Activated CD4-positive, alpha-beta T cell treated with anti-CD3 and anti-CD28 coated beads, Interleukin-2, amount 10 ng/mL, durations not matched to agents 7 days and 5 days (primary cell): Measurements from ENCODE around the gene PON1. TPM values are rescaled to one million over a fixed set of nuclear protein-coding genes. Genes with fewer than 3 reads are reported as not detected.

ENCODE experiments used
- CTCF ChIA-PET: fragments of 350-600 bp; sonication (Branson Sonifier 250); formaldehyde crosslinking; loops from one replicate; lab custom pipeline; 2021; ENCODE audit warnings: antibody characterized with exemption; lab: Charles Lee
- POLR2A ChIA-PET: fragments of 350-600 bp; sonication (Branson Sonifier 250); formaldehyde crosslinking; loops from one replicate; lab custom pipeline; 2021; ENCODE audit warnings: antibody characterized with exemption; lab: Charles Lee
- DNase-seq: peaks from one replicate; pipeline ENCODE4 v3.0.0-alpha.2; 2020
- H3K27ac Mint-ChIP-seq: one replicate; pipeline ENCODE4 v1.8.0; 2021; ENCODE audit warnings: mild to moderate bottlenecking, moderate library complexity, mixed read lengths
- H3K27me3 Mint-ChIP-seq: one replicate; pipeline ENCODE4 v1.8.0; 2021; ENCODE audit warnings: mixed read lengths
- H3K36me3 Mint-ChIP-seq: one replicate; pipeline ENCODE4 v1.8.0; 2021; ENCODE audit warnings: low read depth, mixed read lengths
- H3K4me1 Mint-ChIP-seq: one replicate; pipeline ENCODE4 v1.8.0; 2021; ENCODE audit warnings: mixed read lengths
- H3K4me3 Mint-ChIP-seq: one replicate; pipeline ENCODE4 v1.8.0; 2021; ENCODE audit warnings: mild to moderate bottlenecking, moderate library complexity, mixed read lengths
- H3K9me3 Mint-ChIP-seq: one replicate; pipeline ENCODE4 v1.8.0; 2021; ENCODE audit warnings: mixed read lengths
- total RNA-seq, 2 experiments: library from RNA; stranded (reverse); gene quantifications; one replicate each; pipeline ENCODE4 v1.2.3, GENCODE V29; 2021

Gene PON1
- total RNA-seq, 2 experiments from 2014 or later, result not detected

DNA sequence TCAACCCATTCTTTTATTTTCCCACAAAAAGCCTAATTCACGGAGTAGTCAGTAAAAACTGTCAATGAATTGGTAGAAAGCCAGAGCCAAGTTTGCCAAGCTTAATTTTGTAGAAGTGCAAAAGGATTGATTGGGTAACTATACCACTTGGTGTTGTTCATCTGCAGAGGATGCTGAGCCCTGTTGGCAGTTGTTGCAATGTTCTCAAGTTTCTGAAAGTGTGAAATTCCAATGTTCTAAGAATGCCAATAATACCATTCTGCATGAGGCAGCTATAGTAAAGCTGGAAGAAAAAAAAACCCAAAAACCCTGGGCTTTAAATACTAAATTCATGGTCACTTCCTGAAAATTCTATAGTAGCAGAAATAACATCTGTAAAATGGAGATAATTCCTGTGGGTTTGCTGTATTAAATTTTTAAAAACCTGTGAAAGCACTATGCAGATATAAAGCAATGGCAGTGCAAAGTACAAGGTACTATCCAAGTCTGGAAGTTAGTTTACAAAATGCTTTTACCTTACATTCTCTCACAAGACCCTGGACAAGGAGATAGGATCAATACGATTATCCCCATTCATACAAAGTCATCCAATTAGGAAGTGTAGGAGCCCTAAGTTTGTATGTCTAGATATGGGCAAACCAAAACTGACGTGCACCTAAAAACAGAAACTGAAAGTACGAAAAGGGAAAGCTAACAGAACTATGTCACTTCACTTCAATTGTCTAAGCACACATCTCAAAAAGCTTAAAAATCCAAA is 6.0 kb upstream of the PON1 start:
- DNase-seq, result peak; percentile 24
- H3K27me3 Mint-ChIP-seq, result peaks cover 4% of the 10 kb centered on the region
- ChIA-PET CTCF (interaction anchor here (0.6 kb wide), 1 partner anchor 926 kb away, joined by 3 read pairs; no protein-coding TSS in a partner anchor), POLR2A (no interaction called here)
- H3K4me1 Mint-ChIP-seq, result peaks cover 11% of the 10 kb centered on the region
- peaks cover 1% of the 10 kb centered on the region for H3K36me3 Mint-ChIP-seq
- H3K27ac Mint-ChIP-seq, result peak overlapping the region; percentile 89
- H3K4me3 Mint-ChIP-seq, result peak overlapping the region; percentile 61
- H3K9me3 Mint-ChIP-seq, result no peaks in the 10 kb centered on the region

DNA sequence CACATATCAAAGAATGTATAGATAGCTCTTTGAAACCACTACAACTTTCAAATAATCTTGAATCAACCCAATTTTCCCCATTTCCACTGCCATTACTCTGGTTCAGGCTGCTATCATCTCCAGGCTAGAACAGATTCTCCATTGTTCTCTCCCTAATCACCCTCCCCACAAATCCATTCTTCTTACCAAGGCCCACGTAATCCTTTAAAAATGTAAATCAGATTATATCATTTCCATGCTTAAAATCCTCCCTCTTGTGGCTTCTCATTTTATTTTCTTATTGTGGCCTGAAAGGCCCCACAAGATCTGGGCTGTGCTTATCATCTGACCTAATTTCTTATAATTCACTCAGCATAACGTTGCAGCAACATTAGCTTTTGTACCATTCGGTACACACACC is 3.0 kb upstream of the PON1 start:
- Mint-ChIP-seq H3K36me3 (peaks cover 1% of the 10 kb centered on the region), H3K9me3 (no peaks in the 10 kb centered on the region), H3K27ac (no peak overlapping the region), H3K27me3 (peaks cover 4% of the 10 kb centered on the region), H3K4me3 (no peak overlapping the region), H3K4me1 (peaks cover 18% of the 10 kb centered on the region)
- POLR2A ChIA-PET, result no interaction called here
- no peak for DNase-seq
- CTCF ChIA-PET, result interaction anchor here (0.6 kb wide), 1 partner anchor 750 kb away, joined by 4 read pairs; no protein-coding TSS in a partner anchor

- POLR2A ChIA-PET, result no interaction called here
- peaks cover 4% of the 10 kb centered on the region for H3K27me3 Mint-ChIP-seq
- no peak for DNase-seq
- H3K36me3 Mint-ChIP-seq, result no peaks in the 10 kb centered on the region
- no peak overlapping the region for H3K27ac Mint-ChIP-seq
- CTCF ChIA-PET, result no interaction called here
- H3K4me3 Mint-ChIP-seq, result no peak overlapping the region
- H3K4me1 Mint-ChIP-seq, result peaks cover 7% of the 10 kb centered on the region
- H3K9me3 Mint-ChIP-seq, result no peaks in the 10 kb centered on the region
Measured at GRCh38 chr7:95323410-95324129, 762 bp downstream of the PON1 start.

DNA sequence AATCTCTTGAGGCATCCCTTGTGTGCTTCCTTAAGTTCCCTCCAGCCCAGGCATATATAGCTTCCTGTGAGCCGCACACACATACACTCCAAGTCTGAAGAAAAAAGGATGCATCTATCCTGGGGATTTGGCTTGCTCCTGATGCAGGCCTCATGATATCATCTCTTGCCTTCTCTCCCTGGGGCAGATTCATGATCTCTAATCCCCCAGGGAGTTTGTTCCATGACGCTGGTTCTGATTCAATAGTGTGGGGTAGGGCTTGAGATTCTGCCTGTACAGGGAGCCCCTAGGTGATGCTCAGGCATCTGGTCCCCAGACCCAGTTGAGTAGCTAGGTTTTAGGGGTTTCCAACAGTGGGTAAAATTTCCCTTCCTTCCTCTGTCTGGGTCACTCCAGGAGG is 1.5 kb downstream of the PON1 start:
- H3K4me1 Mint-ChIP-seq, result peaks cover 7% of the 10 kb centered on the region
- H3K36me3 Mint-ChIP-seq, result no peaks in the 10 kb centered on the region
- H3K27me3 Mint-ChIP-seq, result peaks cover 4% of the 10 kb centered on the region
- H3K27ac Mint-ChIP-seq, result no peak overlapping the region
- ChIA-PET POLR2A (no interaction called here), CTCF (no interaction called here)
- no peak overlapping the region for H3K4me3 Mint-ChIP-seq
- no peak for DNase-seq
- H3K9me3 Mint-ChIP-seq, result no peaks in the 10 kb centered on the region

DNA sequence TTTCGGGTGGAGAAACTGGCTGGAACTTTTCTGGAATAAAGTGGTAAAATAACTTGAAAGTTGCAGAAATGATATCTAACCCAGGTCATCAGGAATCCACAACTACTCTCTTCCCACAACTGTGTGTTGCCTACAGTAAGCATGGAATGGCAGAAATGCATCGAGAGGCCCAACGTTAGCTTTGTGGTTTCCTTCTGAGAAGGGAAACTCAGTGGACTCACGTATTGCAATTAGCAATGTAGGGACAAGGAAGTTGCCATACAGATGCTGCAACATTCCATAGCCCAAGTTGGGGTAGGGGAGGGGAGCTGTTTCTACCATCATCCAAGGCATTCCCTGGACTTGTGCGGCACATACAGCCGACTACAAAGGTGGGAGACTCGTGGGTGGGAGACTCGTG is 1.9 kb downstream of the PON1 start:
- no peaks in the 10 kb centered on the region for H3K36me3 Mint-ChIP-seq
- ChIA-PET CTCF (no interaction called here), POLR2A (no interaction called here)
- peaks cover 7% of the 10 kb centered on the region for H3K4me1 Mint-ChIP-seq
- no peaks in the 10 kb centered on the region for H3K9me3 Mint-ChIP-seq
- H3K27ac Mint-ChIP-seq, result no peak overlapping the region
- no peak for DNase-seq
- peaks cover 4% of the 10 kb centered on the region for H3K27me3 Mint-ChIP-seq
- H3K4me3 Mint-ChIP-seq, result no peak overlapping the region

GRCh38 chr7:95321720-95322119 is 2.6 kb downstream of the PON1 start:
- DNase-seq, result no peak
- H3K9me3 Mint-ChIP-seq, result no peaks in the 10 kb centered on the region
- POLR2A ChIA-PET, result no interaction called here
- CTCF ChIA-PET, result no interaction called here
- no peak overlapping the region for H3K4me3 Mint-ChIP-seq
- H3K36me3 Mint-ChIP-seq, result no peaks in the 10 kb centered on the region
- H3K27ac Mint-ChIP-seq, result no peak overlapping the region
- peaks cover 4% of the 10 kb centered on the region for H3K27me3 Mint-ChIP-seq
- H3K4me1 Mint-ChIP-seq, result peaks cover 7% of the 10 kb centered on the region

GRCh38 chr7:95320651-95321050 is 3.7 kb downstream of the PON1 start:
- H3K9me3 Mint-ChIP-seq, result no peaks in the 10 kb centered on the region
- ChIA-PET CTCF (interaction anchor here (1.0 kb wide), 1 partner anchor 10 kb away, joined by 3 read pairs; no protein-coding TSS in a partner anchor), POLR2A (no interaction called here)
- no peaks in the 10 kb centered on the region for H3K36me3 Mint-ChIP-seq
- no peak for DNase-seq
- H3K4me1 Mint-ChIP-seq, result peaks cover 7% of the 10 kb centered on the region
- no peaks in the 10 kb centered on the region for H3K27me3 Mint-ChIP-seq
- no peak overlapping the region for H3K4me3 Mint-ChIP-seq
- H3K27ac Mint-ChIP-seq, result no peak overlapping the region

DNA sequence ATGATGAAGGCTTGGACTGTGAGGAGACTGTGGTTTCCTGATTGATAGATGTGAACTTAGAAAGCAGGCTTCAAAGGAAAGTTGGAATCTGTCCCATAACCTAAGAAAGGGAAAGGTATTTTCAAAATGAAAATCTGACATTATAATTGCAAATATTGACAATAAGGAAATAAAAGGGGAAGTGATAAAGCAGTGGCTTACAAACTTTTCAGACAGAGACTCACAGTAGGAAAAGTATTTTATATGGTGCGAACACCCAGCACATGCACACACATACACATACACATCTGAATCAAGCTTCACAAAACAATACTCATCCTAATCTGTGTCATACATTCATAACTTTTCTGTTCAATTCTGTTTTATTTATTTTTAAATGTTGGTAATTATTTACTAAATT is 4.8 kb downstream of the PON1 start:
- no peak for DNase-seq
- Mint-ChIP-seq H3K27ac (no peak overlapping the region), H3K4me3 (no peak overlapping the region), H3K36me3 (no peaks in the 10 kb centered on the region), H3K27me3 (peaks cover 2% of the 10 kb centered on the region), H3K4me1 (peaks cover 1% of the 10 kb centered on the region), H3K9me3 (no peaks in the 10 kb centered on the region)
- ChIA-PET CTCF (no interaction called here), POLR2A (no interaction called here)

GRCh38 chr7:95318501-95319100 is 5.7 kb downstream of the PON1 start:
- Mint-ChIP-seq H3K27ac (no peak overlapping the region), H3K27me3 (peaks cover 2% of the 10 kb centered on the region), H3K4me1 (no peaks in the 10 kb centered on the region), H3K36me3 (no peaks in the 10 kb centered on the region), H3K9me3 (no peaks in the 10 kb centered on the region), H3K4me3 (no peak overlapping the region)
- CTCF ChIA-PET, result no interaction called here
- DNase-seq, result no peak
- POLR2A ChIA-PET, result no interaction called here

DNA sequence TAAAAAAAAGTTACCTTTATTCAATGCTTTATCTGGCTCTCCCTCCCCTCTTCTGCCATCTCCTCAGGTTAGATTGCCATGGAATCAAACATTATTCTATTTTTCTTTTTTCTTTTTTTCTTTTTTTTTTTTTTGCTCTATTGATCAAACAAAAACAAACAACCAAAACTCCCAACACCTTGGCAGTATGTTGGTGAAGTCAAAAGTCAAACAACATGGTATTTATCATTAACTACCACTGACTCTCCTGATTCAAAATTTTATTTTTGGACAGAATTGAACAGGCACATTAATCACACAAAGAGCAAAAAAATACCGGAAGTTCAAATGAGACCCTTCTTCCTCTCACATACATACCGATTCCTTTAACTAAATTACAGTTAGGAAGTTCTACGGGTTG is 6.4 kb downstream of the PON1 start:
- Mint-ChIP-seq H3K36me3 (no peaks in the 10 kb centered on the region), H3K27ac (no peak overlapping the region), H3K27me3 (peaks cover 2% of the 10 kb centered on the region), H3K9me3 (no peaks in the 10 kb centered on the region), H3K4me1 (no peaks in the 10 kb centered on the region), H3K4me3 (no peak overlapping the region)
- POLR2A ChIA-PET, result no interaction called here
- no peak for DNase-seq
- CTCF ChIA-PET, result interaction anchor here (0.7 kb wide), 1 partner anchor 878 kb away, joined by 3 read pairs; no protein-coding TSS in a partner anchor

GRCh38 chr7:95317546-95317945 is 6.8 kb downstream of the PON1 start:
- CTCF ChIA-PET, result interaction anchor here (0.7 kb wide), 1 partner anchor 878 kb away, joined by 3 read pairs; no protein-coding TSS in a partner anchor
- Mint-ChIP-seq H3K36me3 (no peaks in the 10 kb centered on the region), H3K4me3 (no peak overlapping the region)

GRCh38 chr7:95316588-95316987 is 7.7 kb downstream of the PON1 start:
- Mint-ChIP-seq H3K27ac (no peak overlapping the region), H3K4me1 (no peaks in the 10 kb centered on the region), H3K9me3 (no peaks in the 10 kb centered on the region), H3K27me3 (peaks cover 2% of the 10 kb centered on the region), H3K36me3 (no peaks in the 10 kb centered on the region), H3K4me3 (no peak overlapping the region)
- POLR2A ChIA-PET, result no interaction called here
- no peak for DNase-seq
- CTCF ChIA-PET, result no interaction called here

More at GRCh38 chr7:95317546-95317945, 6.8 kb downstream of the PON1 start:
- POLR2A ChIA-PET, result no interaction called here
- Mint-ChIP-seq H3K27ac (no peak overlapping the region), H3K4me1 (no peaks in the 10 kb centered on the region), H3K9me3 (no peaks in the 10 kb centered on the region), H3K27me3 (peaks cover 2% of the 10 kb centered on the region)
- no peak for DNase-seq

DNA sequence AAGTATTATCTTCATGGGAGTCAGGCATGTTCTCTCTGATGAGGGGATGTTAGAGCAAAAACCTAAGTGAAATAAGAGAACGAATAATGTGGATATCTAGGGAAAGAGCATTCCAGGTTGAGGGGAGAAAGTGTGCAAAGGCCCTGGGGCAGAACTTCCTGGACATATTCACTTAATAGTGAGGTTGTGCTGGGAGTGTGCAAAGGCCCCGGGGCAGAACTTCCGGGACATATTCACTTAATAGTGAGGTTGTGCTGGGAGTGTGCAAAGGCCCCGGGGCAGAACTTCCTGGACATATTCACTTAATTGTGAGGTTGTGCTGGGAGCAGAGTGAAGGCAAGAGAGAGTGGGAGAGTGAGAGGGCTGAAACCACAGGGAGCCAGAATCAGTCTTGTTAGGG is 11.8 kb downstream of the PON1 start:
- peaks cover 4% of the 10 kb centered on the region for H3K27me3 Mint-ChIP-seq
- H3K9me3 Mint-ChIP-seq, result no peaks in the 10 kb centered on the region
- no peak overlapping the region for H3K27ac Mint-ChIP-seq
- CTCF ChIA-PET, result no interaction called here
- POLR2A ChIA-PET, result no interaction called here
- no peaks in the 10 kb centered on the region for H3K4me1 Mint-ChIP-seq
- DNase-seq, result no peak
- no peak overlapping the region for H3K4me3 Mint-ChIP-seq
- H3K36me3 Mint-ChIP-seq, result no peaks in the 10 kb centered on the region
